RWPE2 (cell line): ENCODE measurements around the gene CYFIP1.

Experiments
- ATAC-seq: fragments of 200-7000 bp; cut with Tn5 transposase; 3 replicates; pipeline ENCODE4 v1.9.1; 2021; ENCODE audit warnings: low read depth
- DNase-seq: peaks from one replicate; pipeline ENCODE4 v3.0.0-alpha.2; 2020; ENCODE audit warnings: low spot score
- H3K27ac ChIP-seq: fragments of 450-650 bp; 2 replicates; pipeline ENCODE4 v1.5.1; 2017; ENCODE audit warnings: mild to moderate bottlenecking; ENCODE audit not compliant: poor library complexity, severe bottlenecking
- H3K27me3 ChIP-seq: fragments of 250-450 bp; sonication (Bioruptor Pico); 2 replicates; pipeline ENCODE4 v1.5.1; 2021; ENCODE audit warnings: mild to moderate bottlenecking, moderate library complexity; ENCODE audit not compliant: insufficient read depth, poor library complexity, severe bottlenecking
- H3K36me3 ChIP-seq: fragments of 250-450 bp; sonication (Bioruptor Pico); 2 replicates; pipeline ENCODE4 v1.5.1; 2020; ENCODE audit warnings: low read depth, mild to moderate bottlenecking, moderate library complexity
- H3K4me1 ChIP-seq: fragments of 250-450 bp; sonication (Bioruptor Pico); 2 replicates; pipeline ENCODE4 v1.5.1; 2021; ENCODE audit warnings: mild to moderate bottlenecking, moderate library complexity; ENCODE audit not compliant: insufficient read depth, poor library complexity, severe bottlenecking
- H3K4me3 ChIP-seq: fragments of 250-450 bp; sonication (Bioruptor Pico); 2 replicates; pipeline ENCODE4 v1.5.1; 2021; ENCODE audit warnings: mild to moderate bottlenecking, moderate library complexity; ENCODE audit not compliant: severe bottlenecking
- H3K9me3 ChIP-seq: fragments of 250-450 bp; sonication (Bioruptor Pico); 2 replicates; pipeline ENCODE4 v1.5.1; 2021; ENCODE audit warnings: mild to moderate bottlenecking, moderate library complexity; ENCODE audit not compliant: severe bottlenecking
- TF ChIP-seq, protein P1 (sequence below): fragments of 450-650 bp; IDR thresholded peaks from one replicate; pipeline ENCODE4 v1.5.1; 2017; ENCODE audit warnings: mild to moderate bottlenecking, moderate library complexity; ENCODE audit not compliant: poor library complexity, severe bottlenecking

The CYFIP1 gene

DNA sequence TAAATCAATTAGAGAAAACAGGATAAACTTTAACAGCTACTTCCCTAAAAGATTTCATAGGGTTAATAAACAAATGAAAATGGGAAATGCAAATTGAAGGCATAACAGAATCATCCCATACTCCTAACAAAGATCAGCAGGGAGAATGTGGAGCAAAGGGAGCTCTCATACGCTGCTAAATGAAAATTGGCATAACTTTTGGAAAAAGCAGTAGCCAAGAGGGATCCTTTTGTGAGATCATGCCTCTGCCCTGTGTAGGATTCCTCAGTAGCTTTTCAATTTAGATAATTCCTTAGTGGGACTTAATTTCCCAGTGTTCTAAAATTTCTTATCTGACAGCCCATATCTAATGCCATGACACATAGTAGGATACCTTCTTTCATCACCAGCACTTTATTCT is 123.5 kb downstream of the CYFIP1 start:
- Histone ChIP-seq H3K27ac (no peak overlapping the region), H3K9me3 (no peaks in the 10 kb centered on the region), H3K4me3 (no peak overlapping the region), H3K4me1 (no peaks in the 10 kb centered on the region), H3K27me3 (no peaks in the 10 kb centered on the region), H3K36me3 (peaks cover 95% of the 10 kb centered on the region)
- TF ChIP-seq, protein P1, sequence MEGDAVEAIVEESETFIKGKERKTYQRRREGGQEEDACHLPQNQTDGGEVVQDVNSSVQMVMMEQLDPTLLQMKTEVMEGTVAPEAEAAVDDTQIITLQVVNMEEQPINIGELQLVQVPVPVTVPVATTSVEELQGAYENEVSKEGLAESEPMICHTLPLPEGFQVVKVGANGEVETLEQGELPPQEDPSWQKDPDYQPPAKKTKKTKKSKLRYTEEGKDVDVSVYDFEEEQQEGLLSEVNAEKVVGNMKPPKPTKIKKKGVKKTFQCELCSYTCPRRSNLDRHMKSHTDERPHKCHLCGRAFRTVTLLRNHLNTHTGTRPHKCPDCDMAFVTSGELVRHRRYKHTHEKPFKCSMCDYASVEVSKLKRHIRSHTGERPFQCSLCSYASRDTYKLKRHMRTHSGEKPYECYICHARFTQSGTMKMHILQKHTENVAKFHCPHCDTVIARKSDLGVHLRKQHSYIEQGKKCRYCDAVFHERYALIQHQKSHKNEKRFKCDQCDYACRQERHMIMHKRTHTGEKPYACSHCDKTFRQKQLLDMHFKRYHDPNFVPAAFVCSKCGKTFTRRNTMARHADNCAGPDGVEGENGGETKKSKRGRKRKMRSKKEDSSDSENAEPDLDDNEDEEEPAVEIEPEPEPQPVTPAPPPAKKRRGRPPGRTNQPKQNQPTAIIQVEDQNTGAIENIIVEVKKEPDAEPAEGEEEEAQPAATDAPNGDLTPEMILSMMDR, result no peak
- DNase-seq, result no peak
- ATAC-seq, result no peak

DNA sequence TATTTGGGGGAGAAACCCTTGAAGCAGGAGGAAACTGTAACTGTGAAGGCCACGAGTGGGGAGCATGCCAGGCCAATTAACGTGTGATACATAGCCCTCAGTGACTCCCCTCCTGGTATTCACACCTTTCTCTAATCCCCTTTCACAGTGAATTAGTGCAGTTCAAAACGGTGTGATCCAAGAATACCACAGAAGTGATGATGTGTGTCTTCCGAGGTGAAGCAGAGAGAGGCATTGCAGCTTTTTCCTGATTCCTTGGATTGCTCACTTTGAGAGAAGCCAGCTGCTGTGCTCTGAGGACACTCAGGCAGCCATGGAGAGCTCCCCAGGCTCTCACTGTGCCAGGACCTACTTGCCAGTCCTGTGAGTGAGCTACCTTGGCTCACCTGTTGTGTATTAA is 124.4 kb downstream of the CYFIP1 start:
- DNase-seq, result no peak
- no peak overlapping the region for H3K27ac ChIP-seq
- H3K9me3 ChIP-seq, result no peaks in the 10 kb centered on the region
- H3K4me3 ChIP-seq, result no peak overlapping the region
- TF ChIP-seq, protein P1, result no peak
- peaks cover 95% of the 10 kb centered on the region for H3K36me3 ChIP-seq
- H3K4me1 ChIP-seq, result no peaks in the 10 kb centered on the region
- no peaks in the 10 kb centered on the region for H3K27me3 ChIP-seq
- ATAC-seq, result no peak

DNA sequence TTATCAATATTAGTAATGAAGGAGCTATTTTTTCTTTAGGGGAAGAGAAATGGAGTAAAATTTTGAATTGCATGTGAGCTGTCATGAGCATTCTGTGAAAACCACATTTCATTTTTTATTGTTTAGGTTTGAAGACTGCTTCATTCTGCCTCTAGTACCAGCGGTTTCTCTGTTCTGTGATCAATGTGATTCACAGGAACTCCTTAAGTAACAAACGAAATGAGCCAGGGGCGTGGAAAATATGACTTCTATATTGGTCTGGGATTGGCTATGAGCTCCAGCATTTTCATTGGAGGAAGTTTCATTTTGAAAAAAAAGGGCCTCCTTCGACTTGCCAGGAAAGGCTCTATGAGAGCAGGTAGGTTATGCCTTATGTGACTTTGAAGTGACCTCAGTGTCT is 128.7 kb downstream of the CYFIP1 start:
- Histone ChIP-seq H3K4me3 (no peak overlapping the region), H3K27me3 (no peaks in the 10 kb centered on the region), H3K9me3 (no peaks in the 10 kb centered on the region), H3K4me1 (no peaks in the 10 kb centered on the region), H3K27ac (no peak overlapping the region), H3K36me3 (peaks cover 95% of the 10 kb centered on the region)
- TF ChIP-seq, protein P1, result no peak
- ATAC-seq (no peak), DNase-seq (no peak)

DNA sequence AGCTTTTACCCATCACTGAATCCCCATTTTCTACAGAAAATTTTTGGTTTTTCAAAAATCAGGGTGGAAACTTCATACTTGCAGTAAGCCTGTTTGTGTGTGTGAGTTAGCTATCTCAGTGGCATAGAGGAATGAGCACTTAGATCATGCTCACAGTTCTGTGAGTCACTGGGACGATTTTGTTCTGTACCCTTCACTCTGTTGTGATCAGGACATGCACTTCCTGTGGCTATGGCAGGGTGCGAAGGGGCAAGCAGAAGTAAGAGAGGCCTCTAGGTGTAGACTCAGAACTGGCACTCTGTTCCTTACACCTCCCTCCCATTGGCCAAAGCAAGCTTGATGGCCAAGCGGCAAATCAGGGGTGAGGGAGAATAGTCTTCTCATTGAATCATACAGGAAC is 130.1 kb downstream of the CYFIP1 start:
- H3K4me3 ChIP-seq, result no peak overlapping the region
- H3K36me3 ChIP-seq, result peaks cover 95% of the 10 kb centered on the region

DNA sequence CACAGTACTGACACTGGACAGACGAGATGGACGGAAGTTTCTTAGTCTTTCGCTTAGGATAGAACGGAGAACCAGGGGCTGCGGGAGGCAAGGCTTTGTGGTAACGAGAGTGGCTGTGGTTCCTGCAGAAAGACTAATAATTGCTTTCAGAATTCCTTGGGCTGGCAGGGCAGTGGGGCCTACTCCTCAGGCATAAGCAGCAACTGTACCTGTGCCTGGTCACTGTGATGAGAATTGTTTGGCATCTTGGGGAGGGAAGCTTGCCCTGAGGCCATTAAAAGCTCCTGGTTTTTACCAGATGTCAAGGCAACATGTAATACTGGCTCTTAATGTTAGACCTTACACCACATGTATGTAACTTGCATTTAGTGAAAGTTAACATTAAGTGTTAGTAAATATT is 134.1 kb downstream of the CYFIP1 start:
- Histone ChIP-seq H3K27ac (no peak overlapping the region), H3K4me1 (peaks cover under 1% of the 10 kb centered on the region), H3K36me3 (peaks cover 92% of the 10 kb centered on the region), H3K4me3 (no peak overlapping the region), H3K9me3 (no peaks in the 10 kb centered on the region), H3K27me3 (no peaks in the 10 kb centered on the region)
- peak; percentile 21; the same call in 1 of the 3 replicates for ATAC-seq
- TF ChIP-seq, protein P1, result no peak
- DNase-seq, result no peak

More for the DNA sequence above, 130.1 kb downstream of the CYFIP1 start:
- no peak; the same call in 2 of the 3 replicates for ATAC-seq
- Histone ChIP-seq H3K27ac (no peak overlapping the region), H3K27me3 (no peaks in the 10 kb centered on the region), H3K9me3 (no peaks in the 10 kb centered on the region), H3K4me1 (no peaks in the 10 kb centered on the region)
- TF ChIP-seq, protein P1, result no peak
- no peak for DNase-seq
